ENCODE results near the gene RANBP17. TPM values are rescaled to one million over a fixed set of nuclear protein-coding genes. Genes with fewer than 3 reads are reported as not detected.

Gene RANBP17
- total and polyA plus RNA-seq, 9 of the 15 experiments (the other 6 are each of a cell fraction or from before 2014, with no cell fraction given), result not detected

- CTCF ChIA-PET (ENCODE audit: low intra/inter-chr PET ratio), result no interaction called here
- POLR2A ChIA-PET, result no interaction called here
- FAIRE-seq, result no peak
Observed at GRCh38 chr5:170993476-170993875, 131.7 kb downstream of the RANBP17 start.

GRCh38 chr5:171010086-171010485 is 148.3 kb downstream of the RANBP17 start:
- no peak for TF ChIP-seq TEAD2 (tag; IDR thresholded peaks at IDR 0.05)
- no peak for ATAC-seq
- BruUV-seq (replicated peaks), result no TSS peak

More at GRCh38 chr5:170993476-170993875, 131.7 kb downstream of the RANBP17 start:
- intact Hi-C loops (cut with micrococcal nuclease), result no loop called here
- ATAC-seq, result no peak
- in situ Hi-C loops (cut with MboI), result no loop called here
- Histone ChIP-seq H3K9ac (ENCODE audit: insufficient read depth in 1 of 2, low read depth in 2 of 2, low read length in 2 of 2) (no peak overlapping the region), H4K20me1 (replicated peaks; ENCODE audit: control insufficient read depth, insufficient read depth, low read length) (no peaks in the 10 kb centered on the region), H2AFZ (ENCODE audit: low read depth, low read length) (no peak overlapping the region), H3K36me3 (ENCODE audit: control insufficient read depth, insufficient read depth, low read length) (no peaks in the 10 kb centered on the region), H3K27ac (ENCODE audit: extremely low read depth, low read depth, low read length) (no peak overlapping the region), H3K9me1 (ENCODE audit: control insufficient read depth, insufficient read depth, low read length) (no peaks in the 10 kb centered on the region), H3K4me3 (no peak overlapping the region), H3K27me3 (ENCODE audit: control insufficient read depth in 2 of 2, insufficient read depth in 2 of 2, low read length in 2 of 2) (no peaks in the 10 kb centered on the region), H3K4me1 (replicated peaks in 1 of 2; ENCODE audit: control insufficient read depth in 2 of 2, insufficient read depth in 2 of 2, low read length in 2 of 2) (no peaks in the 10 kb centered on the region), H3K4me2 (ENCODE audit: insufficient read depth, low read length) (no peak overlapping the region), H3K9me3 (replicated peaks; ENCODE audit: control insufficient read depth, insufficient read depth, low read depth, low read length) (no peaks in the 10 kb centered on the region; the same call in 1 of the 2 replicates), H3K79me2 (ENCODE audit: control insufficient read depth, insufficient read depth, low read length) (no peaks in the 10 kb centered on the region)
- no peak for TF ChIP-seq ZNF165 (CRISPR knock-in tag; IDR thresholded peaks at IDR 0.05; ENCODE audit: borderline replicate concordance)
- no TSS peak for BruUV-seq (replicated peaks)
- DNase-seq (ENCODE audit: extremely low read depth in 1 of 4, low spot score in 3 of 4), result no peak

More at GRCh38 chr5:171010086-171010485, 148.3 kb downstream of the RANBP17 start:
- no peaks in the 10 kb centered on the region for H3K27me3 ChIP-seq (ENCODE audit: control insufficient read depth in 2 of 2, insufficient read depth in 2 of 2, low read length in 2 of 2)
- intact Hi-C loops (cut with micrococcal nuclease), result no loop called here
- ChIA-PET CTCF (ENCODE audit: low intra/inter-chr PET ratio) (no interaction called here), POLR2A (no interaction called here)
- 2% methylated on average over 3 of the region's 3 CpGs for WGBS (ENCODE audit: insufficient coverage, low coverage, missing lambda C conversion rate)
- H3K79me2 ChIP-seq (ENCODE audit: control insufficient read depth, insufficient read depth, low read length), result no peaks in the 10 kb centered on the region
- H3K4me3 ChIP-seq, result no peak overlapping the region
- no peaks in the 10 kb centered on the region for H4K20me1 ChIP-seq (replicated peaks; ENCODE audit: control insufficient read depth, insufficient read depth, low read length)
- H3K27ac ChIP-seq (ENCODE audit: extremely low read depth, low read depth, low read length), result no peak overlapping the region
- FAIRE-seq (no peak), DNase-seq (ENCODE audit: extremely low read depth in 1 of 4, low spot score in 3 of 4) (no peak)
- no peak overlapping the region for H3K9ac ChIP-seq (ENCODE audit: insufficient read depth in 1 of 2, low read depth in 2 of 2, low read length in 2 of 2)
- no peaks in the 10 kb centered on the region for H3K36me3 ChIP-seq (ENCODE audit: control insufficient read depth, insufficient read depth, low read length)
- no peak overlapping the region for H2AFZ ChIP-seq (ENCODE audit: low read depth, low read length)
- no peak overlapping the region for H3K4me2 ChIP-seq (ENCODE audit: insufficient read depth, low read length)
- H3K9me3 ChIP-seq (replicated peaks; ENCODE audit: control insufficient read depth, insufficient read depth, low read depth, low read length), result no peaks in the 10 kb centered on the region
- H3K4me1 ChIP-seq (replicated peaks in 1 of 2; ENCODE audit: control insufficient read depth in 2 of 2, insufficient read depth in 2 of 2, low read length in 2 of 2), result no peaks in the 10 kb centered on the region
- in situ Hi-C loops (cut with MboI), result no loop called here
- no peaks in the 10 kb centered on the region for H3K9me1 ChIP-seq (ENCODE audit: control insufficient read depth, insufficient read depth, low read length)

All from K562 (cell line).